ENCODE data around the gene SMAP2. TPM values are rescaled to one million over a fixed set of nuclear protein-coding genes. Genes with fewer than 3 reads are reported as not detected.

Gene SMAP2
- total and polyA plus RNA-seq, 2 of the 4 experiments (the other 2 are of a cell fraction) = 30.1 to 31.0 TPM

- WGBS, 2 experiments (ENCODE audit: extremely low coverage in 2 of 2, insufficient read length in 1 of 2) = no CpG with 5 or more reads among the region's 1 CpG
- intact Hi-C loops (cut with micrococcal nuclease) = no loop called here
- H3K27me3 ChIP-seq (ENCODE audit: control insufficient read depth, insufficient read depth, low read length) = no peaks in the 10 kb centered on the region
- H3K23ac ChIP-seq (ENCODE audit: low read depth, low read length) = peak overlapping the region; percentile 67; the same call in 1 of the 2 replicates
- dilution Hi-C loops (cut with HindIII; ENCODE audit: low sequenced_read_pairs, unreplicated experiment) = no loop called here
- peak overlapping the region; percentile 54; the same call in 1 of the 2 replicates for H3K56ac ChIP-seq (ENCODE audit: extremely low read depth, insufficient read depth, low read length)
- DNase-seq (peak; percentile 65), ATAC-seq (ENCODE audit: low read depth) (peak; percentile 49)
- peaks cover 14% of the 10 kb centered on the region for H3K9me1 ChIP-seq (ENCODE audit: insufficient read depth, low read length)
- peaks cover 15% of the 10 kb centered on the region for H3K4me1 ChIP-seq (ENCODE audit: control insufficient read depth, insufficient read depth, low read length)
- BruUV-seq (replicated peaks) = no TSS peak
- H2BK5ac ChIP-seq (ENCODE audit: low read depth, low read length, poor library complexity, severe bottlenecking) = peak overlapping the region; percentile 71
- TF ChIP-seq MAZ (IDR thresholded peaks at IDR 0.05; ENCODE audit: borderline replicate concordance, low read depth, low read length) (no peak), SMC3 (IDR thresholded peaks at IDR 0.05; ENCODE audit: low read depth, low read length) (no peak), CEBPB (IDR thresholded peaks at IDR 0.05; ENCODE audit: low read depth, low read length) (no peak), BHLHE40 (IDR thresholded peaks at IDR 0.05; ENCODE audit: low read depth, low read length) (no peak), RCOR1 (IDR thresholded peaks at IDR 0.05; ENCODE audit: insufficient replicate concordance, low read length) (no peak), FOS (IDR thresholded peaks at IDR 0.05; ENCODE audit: low read depth, low read length) (no peak; the same call in 1 of the 2 replicates)
- TF ChIP-seq, protein P1, sequence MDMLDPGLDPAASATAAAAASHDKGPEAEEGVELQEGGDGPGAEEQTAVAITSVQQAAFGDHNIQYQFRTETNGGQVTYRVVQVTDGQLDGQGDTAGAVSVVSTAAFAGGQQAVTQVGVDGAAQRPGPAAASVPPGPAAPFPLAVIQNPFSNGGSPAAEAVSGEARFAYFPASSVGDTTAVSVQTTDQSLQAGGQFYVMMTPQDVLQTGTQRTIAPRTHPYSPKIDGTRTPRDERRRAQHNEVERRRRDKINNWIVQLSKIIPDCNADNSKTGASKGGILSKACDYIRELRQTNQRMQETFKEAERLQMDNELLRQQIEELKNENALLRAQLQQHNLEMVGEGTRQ (IDR thresholded peaks at IDR 0.05; ENCODE audit: low read depth, low read length) = no peak
- H3K27ac ChIP-seq (ENCODE audit: insufficient read depth, low read length) = peak overlapping the region; percentile 78
- no peak overlapping the region for H2AFZ ChIP-seq (replicated peaks; ENCODE audit: low read length, poor library complexity)
- 0 out of 2 replicates have a peak overlapping the region, but pooled peaks have one; percentile 35 for H3K14ac ChIP-seq (replicated peaks; ENCODE audit: low read depth, low read length)
- no peak overlapping the region for H3K9ac ChIP-seq (ENCODE audit: low read depth, low read length)
- H3K9me3 ChIP-seq (ENCODE audit: control insufficient read depth, insufficient read depth, low read length) = no peaks in the 10 kb centered on the region
- H4K8ac ChIP-seq (ENCODE audit: low read depth in 2 of 2, low read length in 2 of 2) = peak overlapping the region; percentile 46 to 63; a peak in 2 of 4 replicates
- peak overlapping the region; percentile 84 for H2BK120ac ChIP-seq (ENCODE audit: low read depth, low read length)
- H3K36me3 ChIP-seq (ENCODE audit: control insufficient read depth, insufficient read depth, low read length) = no peaks in the 10 kb centered on the region
- H3K79me1 ChIP-seq (ENCODE audit: low read depth in 1 of 2, low read length in 2 of 2) = peaks cover 18 to 66% of the 10 kb centered on the region in 2 experiments
- H4K91ac ChIP-seq (ENCODE audit: insufficient read depth, low read depth, low read length) = peak overlapping the region; percentile 70; the same call in 1 of the 2 replicates
- H3K4ac ChIP-seq (ENCODE audit: low read depth, low read length) = peak overlapping the region; percentile 83; the same call in 1 of the 2 replicates
- no peak overlapping the region for H3K4me3 ChIP-seq (ENCODE audit: insufficient read depth, low read depth, low read length)
- H4K5ac ChIP-seq (ENCODE audit: low read depth, low read length) = peak overlapping the region; percentile 49; the same call in 1 of the 2 replicates
- H3K18ac ChIP-seq (ENCODE audit: low read depth, low read length) = peak overlapping the region; percentile 57; the same call in 1 of the 2 replicates
- H2AK5ac ChIP-seq (ENCODE audit: low read depth, low read length) = peak overlapping the region; percentile 73
- H2BK20ac ChIP-seq (ENCODE audit: low read depth, low read length) = peak overlapping the region; percentile 67
- POLR2A ChIA-PET (ENCODE audit: unreplicated experiment) = no interaction called here
- in situ Hi-C loops (cut with MboI; ENCODE audit: low sequenced_read_pairs) = no loop called here
- CTCF ChIA-PET = no interaction called here
- H2BK15ac ChIP-seq (ENCODE audit: low read depth, low read length) = peak overlapping the region; percentile 82; the same call in 2 of the 3 replicates
- H4K20me1 ChIP-seq (ENCODE audit: insufficient read depth, low read length) = peaks cover 5% of the 10 kb centered on the region; the same call in 1 of the 2 replicates
- peak overlapping the region; percentile 46; the same call in 1 of the 2 replicates for H3K4me2 ChIP-seq (ENCODE audit: low read depth, low read length)
- H2AK9ac ChIP-seq (replicated peaks; ENCODE audit: low read depth, low read length, poor library complexity) = no peak overlapping the region
Observed at GRCh38 chr1:40379785-40380452, 6.4 kb downstream of the SMAP2 start.

Data from IMR-90 (cell line).